K562 (cell line): ENCODE measurements around the gene MITF. TPM values are rescaled to one million over a fixed set of nuclear protein-coding genes. Genes with fewer than 3 reads are reported as not detected.
A peak's percentile ranks its signal among the peaks of the same experiment; 100 is the strongest.

Source experiments
- CC2D1A ChIP-seq: fragments of 450-650 bp; IDR thresholded peaks from 2 replicates; pipeline ENCODE4 v1.6.1; 2017; ENCODE audit warnings: mild to moderate bottlenecking
- CREB1 ChIP-seq, 2 experiments: sonication (generic) in 1 of 2; formaldehyde crosslinking in 1 of 2; IDR thresholded peaks; 2 replicates each; pipeline versions ENCODE4 v1.6.1 to v1.8.0; 2012 to 2022; ENCODE audit warnings: inconsistent platforms in 1 of 2, mild to moderate bottlenecking in 1 of 2, missing genetic modification reagents in 1 of 2, moderate library complexity in 1 of 2
- HDAC8 ChIP-seq: fragments of 450-650 bp; IDR thresholded peaks from 2 replicates; pipeline ENCODE4 v1.6.1; 2016; ENCODE audit warnings: mild to moderate bottlenecking, missing genetic modification characterization, moderate library complexity, missing compliant biosample characterization
- MXI1 ChIP-seq: IDR thresholded peaks from 2 replicates; pipeline ENCODE4 v1.6.1; 2011; ENCODE audit warnings: low read depth, mild to moderate bottlenecking, improper control_type of control experiment, low read length
- OTX1 ChIP-seq: fragments of 450-650 bp; formaldehyde crosslinking; IDR thresholded peaks from 2 replicates; pipeline ENCODE4 v1.4.0; 2022; ENCODE audit warnings: mild to moderate bottlenecking
- PTTG1 ChIP-seq: fragments of 450-650 bp; IDR thresholded peaks from 2 replicates; pipeline ENCODE4 v1.6.1; 2016; ENCODE audit warnings: low read depth, mild to moderate bottlenecking, missing genetic modification characterization, missing compliant biosample characterization
- RAD21 ChIP-seq, 2 experiments: fragments of 250-450 bp in 1 of 2; fragments of 450-650 bp in 1 of 2; sonication (Bioruptor Pico) in 1 of 2; formaldehyde crosslinking in 1 of 2; IDR thresholded peaks in 1 of 2; conservative IDR thresholded peaks in 1 of 2; 2 replicates each; pipeline versions ENCODE4 v1.4.0 to v1.8.0; 2020 to 2022; ENCODE audit warnings: mild to moderate bottlenecking in 2 of 2, moderate library complexity in 1 of 2
- RBBP5 ChIP-seq: fragments of 200-600 bp; sonication (generic); IDR thresholded peaks from 2 replicates; pipeline ENCODE4 v1.6.1; 2012; ENCODE audit warnings: borderline replicate concordance, mild to moderate bottlenecking, low read length, control low read depth, inconsistent platforms; ENCODE audit not compliant: insufficient read depth, poor library complexity, severe bottlenecking
- YY1 ChIP-seq, 3 experiments: IDR thresholded peaks; 2 replicates each; pipeline ENCODE4 v1.6.1; 2011; ENCODE audit warnings: low read length in 2 of 3, mild to moderate bottlenecking in 2 of 3, moderate library complexity in 2 of 3, borderline replicate concordance in 1 of 3, control low read depth in 1 of 3, low read depth in 1 of 3; ENCODE audit not compliant: insufficient read depth in 3 of 3, insufficient replicate concordance in 2 of 3, control insufficient read depth in 1 of 3, insufficient read length in 1 of 3; ENCODE audit errors: extremely low read depth in 1 of 3
- ZFPM2 ChIP-seq: fragments of 250-450 bp; sonication (Bioruptor Pico); IDR thresholded peaks from 2 replicates; pipeline ENCODE4 v1.5.1; 2022; ENCODE audit warnings: mild to moderate bottlenecking
- ZNF316 ChIP-seq: fragments of 450-650 bp; IDR thresholded peaks from 2 replicates; pipeline ENCODE4 v1.6.1; 2016
- ZNF57 ChIP-seq: fragments of 450-650 bp; formaldehyde crosslinking; IDR thresholded peaks from 2 replicates; pipeline ENCODE4 v1.4.0; 2020; ENCODE audit warnings: mild to moderate bottlenecking, moderate library complexity
- polyA plus RNA-seq, 8 experiments: library from polyadenylated mRNA; depleted of rRNA in 4 of 8; stranded (reverse) in 5 of 8; unstranded in 3 of 8; fragments of >200 nt; fragmentation: Nextera tagmentation in 2 of 8; fragmentation: Illumina TruSeq in 1 of 8; extraction: Ambion mirVana in 2 of 8; extraction: Trizol in 1 of 8; gene quantifications; 2 replicates each; pipeline versions ENCODE4 v1.2.1 to v1.2.3, GENCODE V29; 2011 to 2014; ENCODE audit warnings: inconsistent platforms in 1 of 8, missing spikeins in 1 of 8
- total RNA-seq, 7 experiments: library from RNA; depleted of rRNA in 6 of 7; stranded (reverse); fragments of >200 nt in 6 of 7; fragmentation: Illumina TruSeq in 2 of 7; extraction: Trizol in 2 of 7; gene quantifications; 2 replicates each; pipeline versions ENCODE4 v1.2.1 to v1.2.3, GENCODE V29; 2011 to 2021; ENCODE audit warnings: low replicate concordance in 1 of 7
- TF ChIP-seq, protein P1 (sequence below), 2 experiments: fragments of 450-650 bp; IDR thresholded peaks; 2 replicates each; pipeline ENCODE4 v1.6.1; 2016; ENCODE audit warnings: mild to moderate bottlenecking in 2 of 2, borderline replicate concordance in 1 of 2, low read depth in 1 of 2, moderate library complexity in 1 of 2
- TF ChIP-seq, protein P2 (sequence below): sonication (generic); formaldehyde crosslinking; IDR thresholded peaks from 2 replicates; pipeline ENCODE4 v1.5.0; 2020; ENCODE audit warnings: missing genetic modification reagents

The MITF gene
- total and polyA plus RNA-seq, 9 of the 15 experiments (the other 6 are each of a cell fraction or from before 2014, with no cell fraction given): 5.6 to 14.9 (median 11.1) TPM

DNA sequence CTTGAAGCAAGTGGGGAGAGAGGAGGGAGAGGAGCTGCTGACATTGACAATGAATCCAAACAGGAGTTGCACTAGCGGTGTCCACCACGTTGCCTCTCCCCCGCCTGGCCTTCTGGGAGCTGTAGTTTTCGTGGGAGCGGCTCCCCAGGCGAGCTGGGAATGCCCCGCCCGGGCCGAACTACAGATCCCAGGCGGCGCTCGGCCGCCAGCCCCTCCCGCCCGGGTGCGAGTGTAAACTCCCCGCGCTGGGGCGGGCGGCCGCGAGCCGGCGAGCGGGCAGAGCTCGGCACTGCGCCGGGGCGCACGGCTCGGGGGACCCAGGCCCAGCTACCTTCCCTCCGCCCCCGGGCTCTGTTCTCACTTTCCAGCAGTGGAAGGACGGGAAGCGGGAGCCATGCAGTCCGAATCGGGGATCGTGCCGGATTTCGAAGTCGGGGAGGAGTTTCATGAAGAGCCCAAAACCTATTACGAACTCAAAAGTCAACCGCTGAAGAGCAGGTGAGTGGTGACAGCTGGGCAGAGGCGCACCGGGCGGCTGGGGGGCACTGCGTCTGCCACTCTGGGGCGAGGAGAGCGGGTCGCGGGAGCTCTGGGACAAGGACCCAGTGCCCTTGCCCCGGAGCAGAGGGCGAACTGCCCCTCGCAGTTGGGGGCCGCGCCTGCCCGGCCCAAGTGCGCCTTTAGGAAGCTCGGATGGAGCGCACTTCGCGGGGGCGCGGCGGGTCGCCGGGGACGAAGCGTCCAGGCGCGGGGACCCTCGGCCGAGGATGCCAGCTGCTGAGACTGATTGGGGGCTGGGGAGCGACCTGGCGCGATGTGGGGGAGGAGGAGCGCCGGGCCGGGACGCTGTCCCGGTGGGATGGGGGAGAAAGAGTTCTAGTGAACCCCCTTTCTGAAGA lies at the start of gene MITF (continued):
- no peak for TF ChIP-seq RAD21 (CRISPR knock-in tag; conservative IDR thresholded peaks at IDR 0.05 in 1 of 2, IDR thresholded peaks at IDR 0.05 in 1 of 2)
- TF ChIP-seq ZNF316: no peak
- TF ChIP-seq ZFPM2 (CRISPR knock-in tag): no peak
- no peak for TF ChIP-seq ZNF57 (CRISPR knock-in tag)
- TF ChIP-seq YY1 (IDR thresholded peaks at IDR 0.05; ENCODE audit: borderline replicate concordance in 1 of 3, control insufficient read depth in 1 of 3, extremely low read depth in 1 of 3, insufficient read depth in 3 of 3, insufficient read length in 1 of 3, insufficient replicate concordance in 2 of 3, low read depth in 1 of 3, low read length in 2 of 3): peak in 2 of 3 experiments; percentile 51 to 66
- peak; percentile 92 for TF ChIP-seq RBBP5
- no peak for TF ChIP-seq CC2D1A
- TF ChIP-seq CREB1 (IDR thresholded peaks at IDR 0.05): peak; percentile 62
- peak; percentile 46; the same call in 1 of the 2 replicates for TF ChIP-seq CREB1 (CRISPR knock-in tag; IDR thresholded peaks at IDR 0.05)
- TF ChIP-seq, protein P1, sequence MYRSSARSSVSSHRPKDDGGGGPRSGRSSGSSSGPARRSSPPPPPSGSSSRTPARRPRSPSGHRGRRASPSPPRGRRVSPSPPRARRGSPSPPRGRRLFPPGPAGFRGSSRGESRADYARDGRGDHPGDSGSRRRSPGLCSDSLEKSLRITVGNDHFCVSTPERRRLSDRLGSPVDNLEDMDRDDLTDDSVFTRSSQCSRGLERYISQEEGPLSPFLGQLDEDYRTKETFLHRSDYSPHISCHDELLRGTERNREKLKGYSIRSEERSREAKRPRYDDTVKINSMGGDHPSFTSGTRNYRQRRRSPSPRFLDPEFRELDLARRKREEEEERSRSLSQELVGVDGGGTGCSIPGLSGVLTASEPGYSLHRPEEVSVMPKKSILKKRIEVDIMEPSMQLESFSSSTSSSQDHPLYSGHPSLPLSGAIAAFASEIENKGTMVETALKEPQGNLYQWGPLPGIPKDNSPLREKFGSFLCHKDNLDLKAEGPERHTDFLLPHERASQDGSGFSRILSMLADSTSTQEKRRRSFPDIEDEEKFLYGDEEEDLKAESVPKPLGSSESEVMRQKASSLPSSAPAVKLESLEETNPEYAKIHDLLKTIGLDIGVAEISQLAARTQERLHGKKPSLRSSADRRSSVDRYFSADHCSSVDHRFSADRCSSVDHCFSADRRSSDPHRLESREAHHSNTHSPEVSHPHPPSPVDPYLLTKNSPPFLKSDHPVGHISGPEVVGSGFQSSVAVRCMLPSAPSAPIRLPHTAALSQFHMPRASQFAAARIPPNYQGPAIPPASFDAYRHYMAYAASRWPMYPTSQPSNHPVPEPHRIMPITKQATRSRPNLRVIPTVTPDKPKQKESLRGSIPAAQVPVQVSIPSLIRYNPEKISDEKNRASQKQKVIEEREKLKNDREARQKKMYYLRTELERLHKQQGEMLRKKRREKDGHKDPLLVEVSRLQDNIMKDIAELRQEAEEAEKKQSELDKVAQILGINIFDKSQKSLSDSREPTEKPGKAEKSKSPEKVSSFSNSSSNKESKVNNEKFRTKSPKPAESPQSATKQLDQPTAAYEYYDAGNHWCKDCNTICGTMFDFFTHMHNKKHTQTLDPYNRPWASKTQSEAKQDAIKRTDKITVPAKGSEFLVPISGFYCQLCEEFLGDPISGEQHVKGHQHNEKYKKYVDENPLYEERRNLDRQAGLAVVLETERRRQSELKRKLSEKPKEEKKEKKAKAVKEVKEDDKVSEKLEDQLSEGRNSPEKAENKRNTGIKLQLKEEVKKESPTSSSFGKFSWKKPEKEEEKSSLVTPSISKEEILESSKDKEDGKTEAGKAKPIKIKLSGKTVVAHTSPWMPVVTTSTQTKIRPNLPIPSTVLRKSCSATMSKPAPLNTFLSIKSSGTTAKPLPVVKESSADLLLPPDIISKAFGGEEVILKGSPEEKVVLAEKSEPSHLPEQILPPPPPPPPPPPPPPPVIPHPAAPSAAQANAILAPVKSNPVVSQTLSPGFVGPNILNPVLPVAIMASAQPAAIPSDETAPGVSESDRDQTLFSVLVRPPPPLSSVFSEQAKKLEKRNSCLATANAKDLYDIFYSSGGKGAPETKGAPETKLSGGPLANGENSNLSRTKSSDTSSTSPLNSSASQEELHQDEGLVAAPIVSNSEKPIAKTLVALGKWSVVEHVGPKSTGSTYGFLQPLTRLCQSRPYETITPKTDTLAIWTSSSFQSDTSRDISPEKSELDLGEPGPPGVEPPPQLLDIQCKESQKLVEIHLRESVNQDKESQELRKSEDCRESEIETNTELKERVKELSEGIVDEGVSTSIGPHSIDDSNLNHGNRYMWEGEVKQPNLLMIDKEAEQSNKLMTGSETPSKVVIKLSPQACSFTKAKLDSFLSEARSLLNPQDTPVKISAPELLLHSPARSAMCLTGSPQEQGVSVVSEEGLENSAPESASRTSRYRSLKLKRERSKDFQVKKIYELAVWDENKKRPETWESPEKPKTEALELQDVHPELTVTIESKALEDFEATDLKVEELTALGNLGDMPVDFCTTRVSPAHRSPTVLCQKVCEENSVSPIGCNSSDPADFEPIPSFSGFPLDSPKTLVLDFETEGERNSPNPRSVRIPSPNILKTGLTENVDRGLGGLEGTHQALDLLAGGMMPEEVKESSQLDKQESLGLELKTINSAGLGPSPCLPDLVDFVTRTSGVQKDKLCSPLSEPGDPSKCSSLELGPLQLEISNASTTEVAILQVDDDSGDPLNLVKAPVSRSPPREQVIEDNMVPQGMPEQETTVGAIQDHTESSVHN (IDR thresholded peaks at IDR 0.05; ENCODE audit: borderline replicate concordance in 1 of 2, low read depth in 1 of 2): no peak
- TF ChIP-seq PTTG1: no peak
- no peak for TF ChIP-seq OTX1 (CRISPR knock-in tag)
- TF ChIP-seq, protein P2, sequence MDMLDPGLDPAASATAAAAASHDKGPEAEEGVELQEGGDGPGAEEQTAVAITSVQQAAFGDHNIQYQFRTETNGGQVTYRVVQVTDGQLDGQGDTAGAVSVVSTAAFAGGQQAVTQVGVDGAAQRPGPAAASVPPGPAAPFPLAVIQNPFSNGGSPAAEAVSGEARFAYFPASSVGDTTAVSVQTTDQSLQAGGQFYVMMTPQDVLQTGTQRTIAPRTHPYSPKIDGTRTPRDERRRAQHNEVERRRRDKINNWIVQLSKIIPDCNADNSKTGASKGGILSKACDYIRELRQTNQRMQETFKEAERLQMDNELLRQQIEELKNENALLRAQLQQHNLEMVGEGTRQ (CRISPR knock-in tag): 0 out of 2 replicates have a peak, but pooled peaks have one; percentile 35
- TF ChIP-seq MXI1: no peak; the same call in none of the 2 replicates
- TF ChIP-seq HDAC8 (tag): no peak
